ENCODE data around the gene DENND4B.

DENND4B gene

GRCh38 chr1:153888533-153888932, 58.0 kb downstream of the DENND4B start:
- no peak for TF ChIP-seq CTCF (IDR thresholded peaks at IDR 0.05)
- Histone ChIP-seq H3K27ac (no peak overlapping the region), H3K79me2 (peaks cover 38% of the 10 kb centered on the region), H3K4me2 (ENCODE audit: low read length) (no peak overlapping the region), H3K4me3 (ENCODE audit: low read depth, low read length) (no peak overlapping the region), H3K9ac (no peak overlapping the region), H3K9me3 (ENCODE audit: control insufficient read depth, low read length) (no peaks in the 10 kb centered on the region), H2AFZ (no peak overlapping the region), H3K27me3 (ENCODE audit: control insufficient read depth, insufficient read depth, low read length) (no peaks in the 10 kb centered on the region), H3K4me1 (peaks cover 7% of the 10 kb centered on the region), H3K36me3 (ENCODE audit: control insufficient read depth, insufficient read depth, low read length) (no peaks in the 10 kb centered on the region)

GRCh38 chr1:153886127-153886526, 60.4 kb downstream of the DENND4B start:
- Histone ChIP-seq H3K27me3 (ENCODE audit: control insufficient read depth, insufficient read depth, low read length) (no peaks in the 10 kb centered on the region), H3K79me2 (peaks cover 49% of the 10 kb centered on the region), H3K9me3 (ENCODE audit: control insufficient read depth, low read length) (no peaks in the 10 kb centered on the region), H3K36me3 (ENCODE audit: control insufficient read depth, insufficient read depth, low read length) (no peaks in the 10 kb centered on the region), H3K4me3 (ENCODE audit: low read depth, low read length) (no peak overlapping the region), H3K4me1 (peaks cover 10% of the 10 kb centered on the region), H3K4me2 (ENCODE audit: low read length) (no peak overlapping the region), H2AFZ (no peak overlapping the region), H3K9ac (no peak overlapping the region), H3K27ac (no peak overlapping the region)
- no peak for TF ChIP-seq CTCF (IDR thresholded peaks at IDR 0.05)

- Histone ChIP-seq H3K36me3 (ENCODE audit: control insufficient read depth, insufficient read depth, low read length) (no peaks in the 10 kb centered on the region), H3K27me3 (ENCODE audit: control insufficient read depth, insufficient read depth, low read length) (no peaks in the 10 kb centered on the region), H3K4me2 (ENCODE audit: low read length) (no peak overlapping the region), H3K79me2 (peaks cover 56% of the 10 kb centered on the region), H3K4me1 (peaks cover 6% of the 10 kb centered on the region), H3K9me3 (ENCODE audit: control insufficient read depth, low read length) (no peaks in the 10 kb centered on the region), H3K9ac (no peak overlapping the region), H3K4me3 (ENCODE audit: low read depth, low read length) (no peak overlapping the region), H2AFZ (no peak overlapping the region), H3K27ac (no peak overlapping the region)
- no peak for TF ChIP-seq CTCF (IDR thresholded peaks at IDR 0.05)
Measured at GRCh38 chr1:153883223-153883622, 63.3 kb downstream of the DENND4B start.

GRCh38 chr1:153882296-153882912, 64.1 kb downstream of the DENND4B start:
- Histone ChIP-seq H3K4me3 (ENCODE audit: low read depth, low read length) (no peak overlapping the region), H3K9me3 (ENCODE audit: control insufficient read depth, low read length) (no peaks in the 10 kb centered on the region), H3K27ac (no peak overlapping the region), H3K4me1 (peaks cover 6% of the 10 kb centered on the region), H3K79me2 (peaks cover 54% of the 10 kb centered on the region), H3K36me3 (ENCODE audit: control insufficient read depth, insufficient read depth, low read length) (no peaks in the 10 kb centered on the region), H2AFZ (no peak overlapping the region), H3K4me2 (ENCODE audit: low read length) (peak overlapping the region; percentile 13), H3K27me3 (ENCODE audit: control insufficient read depth, insufficient read depth, low read length) (no peaks in the 10 kb centered on the region), H3K9ac (no peak overlapping the region)
- no peak for TF ChIP-seq CTCF (IDR thresholded peaks at IDR 0.05)

- Histone ChIP-seq H3K4me1 (peaks cover 6% of the 10 kb centered on the region), H3K4me2 (ENCODE audit: low read length) (peak overlapping the region; percentile 37), H2AFZ (no peak overlapping the region), H3K27ac (no peak overlapping the region), H3K9me3 (ENCODE audit: control insufficient read depth, low read length) (no peaks in the 10 kb centered on the region), H3K4me3 (ENCODE audit: low read depth, low read length) (no peak overlapping the region), H3K27me3 (ENCODE audit: control insufficient read depth, insufficient read depth, low read length) (no peaks in the 10 kb centered on the region), H3K36me3 (ENCODE audit: control insufficient read depth, insufficient read depth, low read length) (no peaks in the 10 kb centered on the region), H3K79me2 (peaks cover 52% of the 10 kb centered on the region), H3K9ac (no peak overlapping the region)
- no peak for TF ChIP-seq CTCF (IDR thresholded peaks at IDR 0.05)
Measured at GRCh38 chr1:153881751-153882150, 64.8 kb downstream of the DENND4B start.
